ENCODE measurements around the gene KCNT2. TPM values are rescaled to one million over a fixed set of nuclear protein-coding genes. Genes with fewer than 3 reads are reported as not detected.
A peak's percentile ranks its signal among the peaks of the same experiment; 100 is the strongest.
"Not testable (repeated sequence)": the region's sequence is repeated elsewhere in the genome, so short reads cannot be mapped to it uniquely, and the experiment has no call there.

The KCNT2 gene
- total RNA-seq, 6 experiments from 2014 or later = 0.23 to 1.4 (median 0.32) TPM

- Mint-ChIP-seq H3K4me1 (ENCODE audit: low read depth) (peaks cover 39% of the 10 kb centered on the region), H3K27me3 (ENCODE audit: insufficient read depth) (no peaks in the 10 kb centered on the region), H3K4me3 (peak overlapping the region; percentile 89), H3K9me3 (no peaks in the 10 kb centered on the region), H3K36me3 (ENCODE audit: low read depth) (no peaks in the 10 kb centered on the region), H3K27ac (peak overlapping the region; percentile 70; the same call in 1 of the 2 replicates)
- no peak for DNase-seq
- TF ChIP-seq, protein P1, sequence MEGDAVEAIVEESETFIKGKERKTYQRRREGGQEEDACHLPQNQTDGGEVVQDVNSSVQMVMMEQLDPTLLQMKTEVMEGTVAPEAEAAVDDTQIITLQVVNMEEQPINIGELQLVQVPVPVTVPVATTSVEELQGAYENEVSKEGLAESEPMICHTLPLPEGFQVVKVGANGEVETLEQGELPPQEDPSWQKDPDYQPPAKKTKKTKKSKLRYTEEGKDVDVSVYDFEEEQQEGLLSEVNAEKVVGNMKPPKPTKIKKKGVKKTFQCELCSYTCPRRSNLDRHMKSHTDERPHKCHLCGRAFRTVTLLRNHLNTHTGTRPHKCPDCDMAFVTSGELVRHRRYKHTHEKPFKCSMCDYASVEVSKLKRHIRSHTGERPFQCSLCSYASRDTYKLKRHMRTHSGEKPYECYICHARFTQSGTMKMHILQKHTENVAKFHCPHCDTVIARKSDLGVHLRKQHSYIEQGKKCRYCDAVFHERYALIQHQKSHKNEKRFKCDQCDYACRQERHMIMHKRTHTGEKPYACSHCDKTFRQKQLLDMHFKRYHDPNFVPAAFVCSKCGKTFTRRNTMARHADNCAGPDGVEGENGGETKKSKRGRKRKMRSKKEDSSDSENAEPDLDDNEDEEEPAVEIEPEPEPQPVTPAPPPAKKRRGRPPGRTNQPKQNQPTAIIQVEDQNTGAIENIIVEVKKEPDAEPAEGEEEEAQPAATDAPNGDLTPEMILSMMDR (IDR thresholded peaks at IDR 0.05) = no peak
These were observed 42.8 kb upstream of the KCNT2 start for GRCh38 chr1:196651079-196651478.

GRCh38 chr1:196650403-196650802 lies 42.2 kb upstream of the KCNT2 start:
- Mint-ChIP-seq H3K9me3 (no peaks in the 10 kb centered on the region), H3K4me1 (ENCODE audit: low read depth) (peaks cover 34% of the 10 kb centered on the region), H3K4me3 (no peak overlapping the region), H3K36me3 (ENCODE audit: low read depth) (no peaks in the 10 kb centered on the region), H3K27ac (no peak overlapping the region; the same call in 1 of the 2 replicates), H3K27me3 (ENCODE audit: insufficient read depth) (no peaks in the 10 kb centered on the region)
- no peak for DNase-seq
- TF ChIP-seq, protein P1 (IDR thresholded peaks at IDR 0.05) = no peak

DNA sequence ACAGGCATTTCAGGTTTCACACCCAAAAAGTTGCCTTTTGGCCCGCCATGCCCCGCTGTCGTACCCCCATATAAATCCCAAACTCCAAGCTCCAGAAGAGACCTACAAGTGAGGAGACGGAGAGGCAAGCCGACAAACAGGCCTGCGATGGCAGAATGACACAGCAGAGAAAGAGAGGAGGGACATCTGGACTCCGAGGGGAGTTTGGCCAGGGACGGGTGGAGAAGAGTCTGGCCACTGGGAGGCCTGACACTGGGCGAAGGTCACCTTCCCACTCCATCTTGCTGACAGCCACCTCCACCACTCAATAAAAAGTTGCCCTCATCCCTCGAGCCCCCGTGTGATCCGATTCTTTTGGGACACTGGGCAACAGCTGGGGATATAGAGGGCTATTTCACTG lies 41.8 kb upstream of the KCNT2 start:
- H3K27me3 Mint-ChIP-seq (ENCODE audit: insufficient read depth) = no peaks in the 10 kb centered on the region
- no peak overlapping the region for H3K4me3 Mint-ChIP-seq

DNA sequence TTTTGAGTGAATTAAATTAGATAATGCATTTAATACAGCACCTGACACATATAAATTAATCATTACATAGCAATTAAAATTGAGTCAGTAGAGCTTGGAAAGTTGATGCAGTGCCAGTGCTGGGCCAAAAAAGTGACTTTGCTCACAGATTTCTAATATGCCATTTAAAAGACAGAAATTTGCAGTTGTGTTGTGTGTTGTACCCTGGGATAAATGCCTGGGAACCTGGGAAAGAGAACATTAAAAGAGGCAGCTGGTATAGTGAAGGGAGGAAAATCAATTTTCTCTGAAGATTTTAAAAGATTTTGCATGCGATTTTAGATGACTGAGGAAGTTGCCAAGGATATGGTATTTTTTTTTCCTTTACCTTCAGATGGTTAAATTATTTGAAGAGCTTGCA lies 32.7 kb upstream of the KCNT2 start:
- Mint-ChIP-seq H3K27ac (no peak overlapping the region), H3K27me3 (ENCODE audit: insufficient read depth) (no peaks in the 10 kb centered on the region), H3K9me3 (no peaks in the 10 kb centered on the region), H3K36me3 (ENCODE audit: low read depth) (no peaks in the 10 kb centered on the region), H3K4me3 (no peak overlapping the region), H3K4me1 (ENCODE audit: low read depth) (no peaks in the 10 kb centered on the region)
- TF ChIP-seq, protein P1 (IDR thresholded peaks at IDR 0.05) = no peak
- DNase-seq = no peak

More for the DNA sequence above, 41.8 kb upstream of the KCNT2 start:
- Mint-ChIP-seq H3K4me1 (ENCODE audit: low read depth) (peaks cover 31% of the 10 kb centered on the region), H3K36me3 (ENCODE audit: low read depth) (no peaks in the 10 kb centered on the region), H3K9me3 (no peaks in the 10 kb centered on the region), H3K27ac (no peak overlapping the region; the same call in 1 of the 2 replicates)
- DNase-seq = no peak
- TF ChIP-seq, protein P1 (IDR thresholded peaks at IDR 0.05) = no peak

DNA sequence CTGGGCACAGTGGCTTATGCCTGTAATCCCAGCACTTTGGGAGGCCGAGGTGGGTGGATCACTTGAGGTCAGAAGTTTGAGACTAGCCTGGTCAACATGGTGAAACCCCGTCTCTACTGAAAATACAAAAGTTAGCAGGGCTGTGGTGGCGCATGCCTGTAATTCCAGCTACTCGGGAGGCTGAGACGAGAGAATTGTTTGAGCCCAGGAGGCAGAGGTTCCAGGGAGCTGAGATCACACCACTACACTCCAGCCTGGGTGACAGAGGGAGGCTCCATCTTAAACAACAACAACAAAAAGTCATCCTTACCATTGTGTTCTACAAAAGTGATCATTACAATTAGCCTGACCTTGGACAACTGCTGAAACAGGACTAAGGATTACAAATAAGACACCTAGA lies 31.1 kb upstream of the KCNT2 start:
- DNase-seq; H3K36me3 Mint-ChIP-seq (ENCODE audit: low read depth); H3K4me1 Mint-ChIP-seq (ENCODE audit: low read depth); H3K27ac Mint-ChIP-seq; H3K9me3 Mint-ChIP-seq; H3K27me3 Mint-ChIP-seq (ENCODE audit: insufficient read depth); H3K4me3 Mint-ChIP-seq: not testable (repeated sequence)

DNA sequence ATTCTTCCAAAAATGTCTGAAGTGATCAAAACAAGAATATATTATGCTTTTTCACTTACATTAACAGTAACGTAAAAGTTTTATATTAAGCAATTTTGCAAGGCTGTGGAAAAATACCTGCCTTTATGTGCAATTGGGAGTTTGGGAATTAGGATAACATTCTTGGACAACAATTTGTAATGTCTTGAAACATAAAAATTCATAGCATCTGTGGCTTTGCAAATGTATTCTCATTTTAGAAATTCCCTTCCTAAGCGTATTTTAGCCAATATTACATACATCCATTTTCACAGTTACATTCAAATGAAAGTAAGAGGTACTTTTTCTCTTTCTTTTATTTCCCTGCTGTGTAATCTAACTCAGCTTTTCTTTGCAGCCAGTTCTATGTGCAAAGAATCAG lies 30.2 kb upstream of the KCNT2 start:
- no peak overlapping the region for H3K4me3 Mint-ChIP-seq

More for the DNA sequence above, 30.2 kb upstream of the KCNT2 start:
- Mint-ChIP-seq H3K9me3 (no peaks in the 10 kb centered on the region), H3K27me3 (ENCODE audit: insufficient read depth) (no peaks in the 10 kb centered on the region), H3K4me1 (ENCODE audit: low read depth) (no peaks in the 10 kb centered on the region), H3K36me3 (ENCODE audit: low read depth) (no peaks in the 10 kb centered on the region), H3K27ac (no peak overlapping the region)
- TF ChIP-seq, protein P1 (IDR thresholded peaks at IDR 0.05) = no peak
- DNase-seq = no peak
